ENCODE results near the gene PTBP3. TPM values are rescaled to one million over a fixed set of nuclear protein-coding genes. Genes with fewer than 3 reads are reported as not detected.

Gene PTBP3
- total RNA-seq, 2 experiments from 2014 or later: 156 to 176 TPM

DNA sequence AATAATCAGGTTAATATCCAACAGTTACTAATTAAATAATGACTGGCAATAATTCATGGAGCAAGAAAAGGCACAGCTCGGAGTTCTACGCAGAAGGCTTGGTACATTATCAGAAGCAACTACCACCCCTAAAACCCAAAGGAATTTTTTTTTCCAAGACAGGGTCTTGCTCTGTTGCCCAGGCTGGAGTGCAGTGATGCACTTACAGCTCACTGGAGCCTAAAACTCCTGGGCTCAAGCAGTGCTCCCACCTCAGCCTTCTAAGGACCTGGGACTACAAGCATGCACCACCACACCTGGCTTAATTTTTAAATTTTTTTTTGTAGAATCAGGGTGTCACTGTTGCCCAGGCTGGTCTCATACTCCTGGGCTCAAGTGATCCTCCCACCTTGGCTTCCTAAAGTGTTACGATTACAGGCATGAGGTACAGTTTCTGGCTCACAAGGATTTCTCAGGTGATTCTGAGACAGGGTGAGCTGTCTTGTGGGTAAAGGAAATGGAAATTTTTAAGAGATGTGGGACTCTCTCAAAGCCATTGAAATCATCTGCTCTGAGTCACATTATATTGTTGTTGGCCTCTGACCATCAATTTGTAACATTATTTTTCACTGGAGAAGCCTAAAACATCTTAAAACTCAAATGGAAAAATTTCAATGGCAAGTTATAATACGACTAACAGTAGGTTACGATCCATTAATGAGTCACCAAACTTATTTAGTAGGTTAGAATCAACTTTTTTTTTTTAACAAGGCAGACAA, 26.8 kb upstream of the PTBP3 start:
- DNase-seq (no peak), ATAC-seq (peak; percentile 55)
- Mint-ChIP-seq H3K9me3 (ENCODE audit: insufficient read depth) (no peaks in the 10 kb centered on the region), H3K27ac (no peak overlapping the region), H3K36me3 (ENCODE audit: low read depth) (no peaks in the 10 kb centered on the region), H3K4me3 (no peak overlapping the region), H3K27me3 (ENCODE audit: low read depth) (peaks cover 13% of the 10 kb centered on the region), H3K4me1 (ENCODE audit: low read depth) (peaks cover 11% of the 10 kb centered on the region)
- POLR2A ChIA-PET: interaction anchor here (0.7 to 1.3 kb wide), 2 partner anchors 19 to 437 kb away, joined by 3 to 4 read pairs; no protein-coding TSS in a partner anchor
- CTCF ChIA-PET: interaction anchor here (0.6 to 5.2 kb wide), 22 partner anchors 9 to 601 kb away, joined by 3 to 69 read pairs (median 5); partner anchors contain the start of gene HSDL2

DNA sequence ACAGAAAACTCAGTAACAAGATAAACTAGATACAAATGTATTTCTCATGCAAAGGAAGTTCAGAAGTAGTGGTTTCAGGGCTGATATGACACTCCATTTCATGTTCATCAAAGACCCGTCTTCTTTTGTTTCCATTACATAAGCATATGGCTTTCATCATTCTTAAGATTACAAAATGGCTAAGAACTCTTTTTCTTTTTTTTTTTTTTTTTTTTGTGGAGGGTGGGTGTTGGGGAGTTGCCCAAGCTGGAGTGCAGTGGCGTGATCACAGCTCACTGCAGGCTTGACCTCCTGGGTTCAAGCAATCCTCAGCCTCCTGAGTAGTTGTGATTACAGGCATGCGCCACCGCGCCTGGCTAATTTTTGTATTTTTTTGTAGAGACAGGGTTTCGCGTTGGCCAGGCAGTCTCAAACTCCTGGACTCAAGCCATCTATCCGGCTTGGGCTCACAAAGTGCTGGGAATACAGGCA, 22.0 kb upstream of the PTBP3 start:
- Mint-ChIP-seq H3K27ac (no peak overlapping the region), H3K27me3 (ENCODE audit: low read depth) (peaks cover 2% of the 10 kb centered on the region), H3K4me3 (no peak overlapping the region), H3K36me3 (ENCODE audit: low read depth) (no peaks in the 10 kb centered on the region), H3K9me3 (ENCODE audit: insufficient read depth) (no peaks in the 10 kb centered on the region), H3K4me1 (ENCODE audit: low read depth) (peaks cover 19% of the 10 kb centered on the region)
- ChIA-PET CTCF (interaction anchor here (1.1 kb wide), 1 partner anchor 362 kb away, joined by 3 read pairs; the partner anchor contains the start of gene INIP), POLR2A (interaction anchor here (1.0 to 1.3 kb wide), 2 partner anchors 10 to 22 kb away, joined by 5 to 8 read pairs; partner anchors contain the start of gene PTBP3)
- ATAC-seq: peak; percentile 47
- no peak for DNase-seq

- no peaks in the 10 kb centered on the region for H3K9me3 Mint-ChIP-seq (ENCODE audit: insufficient read depth)
- H3K27ac Mint-ChIP-seq: no peak overlapping the region
- ChIA-PET POLR2A (interaction anchor here (1.3 kb wide), 1 partner anchor 21 kb away, joined by 8 read pairs; the partner anchor contains the start of gene PTBP3), CTCF (interaction anchor here (0.6 to 1.1 kb wide), 4 partner anchors 229 to 364 kb away, joined by 3 to 4 read pairs (median 3); partner anchors contain the start of gene INIP)
- DNase-seq (no peak), ATAC-seq (no peak)
- no peak overlapping the region for H3K4me3 Mint-ChIP-seq
- H3K36me3 Mint-ChIP-seq (ENCODE audit: low read depth): no peaks in the 10 kb centered on the region
- H3K4me1 Mint-ChIP-seq (ENCODE audit: low read depth): peaks cover 19% of the 10 kb centered on the region
- H3K27me3 Mint-ChIP-seq (ENCODE audit: low read depth): peaks cover 2% of the 10 kb centered on the region
Observed at GRCh38 chr9:112354081-112354743, 20.8 kb upstream of the PTBP3 start.

DNA sequence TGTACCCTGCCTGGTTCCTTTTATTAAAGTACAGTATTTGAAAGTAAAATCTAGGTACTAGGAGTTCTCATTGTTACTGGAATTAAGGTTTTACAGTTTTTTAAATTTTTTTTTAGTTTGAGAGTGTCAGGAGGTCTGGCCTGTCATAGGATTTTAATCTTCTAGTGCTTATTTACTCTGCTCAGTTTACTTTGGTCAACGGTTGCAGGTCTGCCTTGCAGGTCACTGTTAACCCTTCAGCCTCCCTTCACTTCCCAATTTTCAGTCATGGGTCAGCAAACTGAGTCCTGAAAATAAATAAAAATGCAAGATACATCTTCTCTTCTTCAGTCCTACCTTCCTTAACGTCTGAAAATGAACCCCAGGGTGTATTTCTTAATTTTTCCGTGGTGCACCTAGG, 18.8 kb upstream of the PTBP3 start:
- H3K4me3 Mint-ChIP-seq: no peak overlapping the region
- CTCF ChIA-PET: no interaction called here

DNA sequence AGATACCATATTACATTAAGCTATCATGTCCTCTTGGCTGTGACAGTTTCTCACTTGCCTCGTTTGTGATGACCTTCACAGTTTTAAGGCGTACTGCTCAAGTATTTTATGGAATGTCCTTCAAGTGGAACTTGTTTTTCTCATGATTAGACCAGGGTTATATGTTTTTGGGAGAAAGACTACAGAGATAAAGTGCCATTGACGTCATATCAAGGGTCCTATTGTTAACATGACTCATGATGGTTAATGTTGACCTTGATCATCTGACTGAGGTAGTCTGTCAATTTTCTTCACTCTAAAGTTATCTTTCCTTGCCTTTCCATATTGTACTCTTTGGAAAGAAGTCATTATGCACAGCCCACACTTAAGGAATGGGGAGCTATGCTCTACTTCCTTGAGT, 17.8 kb upstream of the PTBP3 start:
- H3K4me3 Mint-ChIP-seq: no peak overlapping the region
- no peak overlapping the region for H3K27ac Mint-ChIP-seq
- no peaks in the 10 kb centered on the region for H3K9me3 Mint-ChIP-seq (ENCODE audit: insufficient read depth)
- H3K4me1 Mint-ChIP-seq (ENCODE audit: low read depth): peaks cover 32% of the 10 kb centered on the region
- peaks cover 2% of the 10 kb centered on the region for H3K27me3 Mint-ChIP-seq (ENCODE audit: low read depth)
- no peak for ATAC-seq
- ChIA-PET CTCF (interaction anchor here (1.1 to 1.4 kb wide), 3 partner anchors 10 to 253 kb away, joined by 3 to 5 read pairs (median 4); no protein-coding TSS in a partner anchor), POLR2A (no interaction called here)
- no peak for DNase-seq
- H3K36me3 Mint-ChIP-seq (ENCODE audit: low read depth): no peaks in the 10 kb centered on the region

More for the DNA sequence above, 18.8 kb upstream of the PTBP3 start:
- POLR2A ChIA-PET: no interaction called here
- H3K36me3 Mint-ChIP-seq (ENCODE audit: low read depth): no peaks in the 10 kb centered on the region
- H3K27ac Mint-ChIP-seq: no peak overlapping the region
- DNase-seq (no peak), ATAC-seq (no peak)
- H3K9me3 Mint-ChIP-seq (ENCODE audit: insufficient read depth): no peaks in the 10 kb centered on the region
- H3K27me3 Mint-ChIP-seq (ENCODE audit: low read depth): peaks cover 2% of the 10 kb centered on the region
- peaks cover 32% of the 10 kb centered on the region for H3K4me1 Mint-ChIP-seq (ENCODE audit: low read depth)

- Mint-ChIP-seq H3K9me3 (ENCODE audit: insufficient read depth) (no peaks in the 10 kb centered on the region), H3K36me3 (ENCODE audit: low read depth) (no peaks in the 10 kb centered on the region), H3K27me3 (ENCODE audit: low read depth) (peaks cover 2% of the 10 kb centered on the region), H3K27ac (no peak overlapping the region), H3K4me3 (peak overlapping the region; percentile 72), H3K4me1 (ENCODE audit: low read depth) (peaks cover 14% of the 10 kb centered on the region)
- CTCF ChIA-PET: no interaction called here
- DNase-seq (no peak), ATAC-seq (no peak)
- POLR2A ChIA-PET: no interaction called here
Observed at GRCh38 chr9:112349008-112349333, 15.6 kb upstream of the PTBP3 start.

GRCh38 chr9:112348257-112349007, 15.0 kb upstream of the PTBP3 start:
- peak; percentile 55 for ATAC-seq
- Mint-ChIP-seq H3K9me3 (ENCODE audit: insufficient read depth) (no peaks in the 10 kb centered on the region), H3K27me3 (ENCODE audit: low read depth) (peaks cover 2% of the 10 kb centered on the region), H3K4me3 (peak overlapping the region; percentile 72), H3K27ac (peak overlapping the region; percentile 80), H3K4me1 (ENCODE audit: low read depth) (peaks cover 13% of the 10 kb centered on the region), H3K36me3 (ENCODE audit: low read depth) (no peaks in the 10 kb centered on the region)
- DNase-seq: peak; percentile 77
- ChIA-PET CTCF (no interaction called here), POLR2A (interaction anchor here (1.3 kb wide), 1 partner anchor 15 kb away, joined by 6 read pairs; the partner anchor contains the start of gene PTBP3)

GRCh38 chr9:112341730-112342129, 8.3 kb upstream of the PTBP3 start:
- CTCF ChIA-PET: interaction anchor here (1.0 kb wide), 2 partner anchors 20 to 38 kb away, joined by 3 read pairs; no protein-coding TSS in a partner anchor
- POLR2A ChIA-PET: interaction anchor here (1.1 kb wide), 1 partner anchor 8 kb away, joined by 3 read pairs; the partner anchor contains the start of gene PTBP3
- H3K9me3 Mint-ChIP-seq (ENCODE audit: insufficient read depth): no peaks in the 10 kb centered on the region

GRCh38 chr9:112339886-112340285, 6.5 kb upstream of the PTBP3 start:
- DNase-seq (no peak), ATAC-seq (no peak)
- H3K27ac Mint-ChIP-seq: no peak overlapping the region
- no peak overlapping the region for H3K4me3 Mint-ChIP-seq
- H3K9me3 Mint-ChIP-seq (ENCODE audit: insufficient read depth): no peaks in the 10 kb centered on the region
- H3K4me1 Mint-ChIP-seq (ENCODE audit: low read depth): peaks cover 4% of the 10 kb centered on the region
- ChIA-PET POLR2A (no interaction called here), CTCF (no interaction called here)
- peaks cover 5% of the 10 kb centered on the region for H3K27me3 Mint-ChIP-seq (ENCODE audit: low read depth)
- H3K36me3 Mint-ChIP-seq (ENCODE audit: low read depth): no peaks in the 10 kb centered on the region

More at GRCh38 chr9:112341730-112342129, 8.3 kb upstream of the PTBP3 start:
- H3K4me3 Mint-ChIP-seq: no peak overlapping the region
- H3K27ac Mint-ChIP-seq: no peak overlapping the region
- H3K4me1 Mint-ChIP-seq (ENCODE audit: low read depth): no peaks in the 10 kb centered on the region
- H3K36me3 Mint-ChIP-seq (ENCODE audit: low read depth): no peaks in the 10 kb centered on the region
- peaks cover 5% of the 10 kb centered on the region for H3K27me3 Mint-ChIP-seq (ENCODE audit: low read depth)
- no peak for ATAC-seq
- no peak for DNase-seq

- POLR2A ChIA-PET: no interaction called here
- Mint-ChIP-seq H3K27me3 (ENCODE audit: low read depth) (peaks cover 5% of the 10 kb centered on the region), H3K4me1 (ENCODE audit: low read depth) (peaks cover 9% of the 10 kb centered on the region), H3K9me3 (ENCODE audit: insufficient read depth) (no peaks in the 10 kb centered on the region), H3K36me3 (ENCODE audit: low read depth) (no peaks in the 10 kb centered on the region), H3K4me3 (no peak overlapping the region), H3K27ac (no peak overlapping the region)
- ATAC-seq (no peak), DNase-seq (no peak)
- CTCF ChIA-PET: interaction anchor here (0.6 kb wide), 1 partner anchor 22 kb away, joined by 3 read pairs; no protein-coding TSS in a partner anchor
Observed at GRCh38 chr9:112338561-112338960, 5.1 kb upstream of the PTBP3 start.

DNA sequence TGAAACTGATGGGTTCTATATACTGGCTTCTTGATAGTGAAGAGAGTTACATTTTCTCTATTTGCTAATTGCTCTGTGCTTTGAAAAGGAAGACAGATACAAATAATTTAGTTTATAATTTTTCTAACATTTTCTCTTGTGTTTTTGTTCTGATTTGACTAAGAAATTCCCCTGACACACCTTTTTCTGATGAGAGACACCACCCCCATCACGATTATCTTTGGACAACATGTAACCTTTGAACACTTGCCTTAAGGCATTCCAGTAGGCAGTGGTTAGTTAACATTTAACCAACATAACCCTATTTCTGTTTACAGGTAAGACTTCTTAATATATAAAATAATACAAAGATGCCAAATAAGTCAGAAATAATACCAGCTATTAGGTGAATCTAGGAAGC, 4.1 kb upstream of the PTBP3 start:
- POLR2A ChIA-PET: interaction anchor here (0.6 kb wide), 1 partner anchor 234 kb away, joined by 3 read pairs; no protein-coding TSS in a partner anchor

More for the DNA sequence above, 4.1 kb upstream of the PTBP3 start:
- CTCF ChIA-PET: no interaction called here
- H3K27ac Mint-ChIP-seq: no peak overlapping the region
- ATAC-seq (no peak), DNase-seq (no peak)
- H3K4me3 Mint-ChIP-seq: no peak overlapping the region
- peaks cover 5% of the 10 kb centered on the region for H3K27me3 Mint-ChIP-seq (ENCODE audit: low read depth)
- H3K4me1 Mint-ChIP-seq (ENCODE audit: low read depth): peaks cover 9% of the 10 kb centered on the region
- peaks cover 2% of the 10 kb centered on the region for H3K36me3 Mint-ChIP-seq (ENCODE audit: low read depth)
- H3K9me3 Mint-ChIP-seq (ENCODE audit: insufficient read depth): no peaks in the 10 kb centered on the region

All from activated CD8-positive, alpha-beta T cell treated with anti-CD3 and anti-CD28 coated beads, Interleukin-2, amount 10 ng/mL, durations not matched to agents 7 days and 5 days (primary cell).